Measurements from ENCODE around the gene ENKD1.

DNA sequence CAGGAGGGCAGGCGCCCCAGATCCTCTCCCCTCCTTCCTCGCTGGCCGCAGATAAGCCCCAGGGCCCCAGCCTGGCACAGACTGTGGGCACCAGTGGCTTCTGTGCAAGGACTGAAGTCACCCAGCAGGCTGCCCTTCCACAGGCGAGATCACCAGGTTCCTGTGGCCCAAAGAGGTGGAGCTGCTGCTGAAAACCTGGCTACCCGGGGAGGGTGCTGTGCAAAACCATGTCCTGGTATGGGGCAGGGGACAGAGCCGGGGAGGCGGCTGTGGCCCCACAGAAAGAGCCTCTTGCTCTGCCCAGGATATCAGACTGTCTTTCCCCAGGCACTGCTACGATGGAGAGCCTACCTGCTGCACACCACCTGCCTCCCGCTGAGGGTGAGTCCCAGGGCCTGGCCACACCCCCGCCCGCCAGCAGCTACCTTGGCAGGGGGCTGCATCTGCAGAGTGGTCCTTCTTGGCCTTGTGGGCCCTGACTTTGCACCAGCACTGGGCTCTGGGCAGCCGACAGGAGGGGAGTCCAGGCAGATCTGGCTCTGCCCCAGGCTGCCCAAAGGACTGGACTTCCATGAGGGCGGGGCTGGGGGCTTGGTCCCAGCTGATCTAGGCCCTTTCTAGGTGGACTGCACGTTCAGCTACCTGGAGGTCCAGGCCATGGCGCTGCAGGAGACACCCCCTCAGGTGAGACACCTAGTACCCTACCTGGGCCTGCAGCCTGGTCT lies 21.0 kb downstream of the ENKD1 start:
- TF ChIP-seq POLR2A (IDR thresholded peaks at IDR 0.05; ENCODE audit: low read depth, low read length) (no peak), ESRRA (IDR thresholded peaks at IDR 0.05; ENCODE audit: low read length) (no peak), POLR2AphosphoS5 (IDR thresholded peaks at IDR 0.05; ENCODE audit: low read length) (no peak)
- TF ChIP-seq, protein P1, sequence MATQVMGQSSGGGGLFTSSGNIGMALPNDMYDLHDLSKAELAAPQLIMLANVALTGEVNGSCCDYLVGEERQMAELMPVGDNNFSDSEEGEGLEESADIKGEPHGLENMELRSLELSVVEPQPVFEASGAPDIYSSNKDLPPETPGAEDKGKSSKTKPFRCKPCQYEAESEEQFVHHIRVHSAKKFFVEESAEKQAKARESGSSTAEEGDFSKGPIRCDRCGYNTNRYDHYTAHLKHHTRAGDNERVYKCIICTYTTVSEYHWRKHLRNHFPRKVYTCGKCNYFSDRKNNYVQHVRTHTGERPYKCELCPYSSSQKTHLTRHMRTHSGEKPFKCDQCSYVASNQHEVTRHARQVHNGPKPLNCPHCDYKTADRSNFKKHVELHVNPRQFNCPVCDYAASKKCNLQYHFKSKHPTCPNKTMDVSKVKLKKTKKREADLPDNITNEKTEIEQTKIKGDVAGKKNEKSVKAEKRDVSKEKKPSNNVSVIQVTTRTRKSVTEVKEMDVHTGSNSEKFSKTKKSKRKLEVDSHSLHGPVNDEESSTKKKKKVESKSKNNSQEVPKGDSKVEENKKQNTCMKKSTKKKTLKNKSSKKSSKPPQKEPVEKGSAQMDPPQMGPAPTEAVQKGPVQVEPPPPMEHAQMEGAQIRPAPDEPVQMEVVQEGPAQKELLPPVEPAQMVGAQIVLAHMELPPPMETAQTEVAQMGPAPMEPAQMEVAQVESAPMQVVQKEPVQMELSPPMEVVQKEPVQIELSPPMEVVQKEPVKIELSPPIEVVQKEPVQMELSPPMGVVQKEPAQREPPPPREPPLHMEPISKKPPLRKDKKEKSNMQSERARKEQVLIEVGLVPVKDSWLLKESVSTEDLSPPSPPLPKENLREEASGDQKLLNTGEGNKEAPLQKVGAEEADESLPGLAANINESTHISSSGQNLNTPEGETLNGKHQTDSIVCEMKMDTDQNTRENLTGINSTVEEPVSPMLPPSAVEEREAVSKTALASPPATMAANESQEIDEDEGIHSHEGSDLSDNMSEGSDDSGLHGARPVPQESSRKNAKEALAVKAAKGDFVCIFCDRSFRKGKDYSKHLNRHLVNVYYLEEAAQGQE (IDR thresholded peaks at IDR 0.05; ENCODE audit: low read depth, low read length), result no peak
- TF ChIP-seq, protein P2, sequence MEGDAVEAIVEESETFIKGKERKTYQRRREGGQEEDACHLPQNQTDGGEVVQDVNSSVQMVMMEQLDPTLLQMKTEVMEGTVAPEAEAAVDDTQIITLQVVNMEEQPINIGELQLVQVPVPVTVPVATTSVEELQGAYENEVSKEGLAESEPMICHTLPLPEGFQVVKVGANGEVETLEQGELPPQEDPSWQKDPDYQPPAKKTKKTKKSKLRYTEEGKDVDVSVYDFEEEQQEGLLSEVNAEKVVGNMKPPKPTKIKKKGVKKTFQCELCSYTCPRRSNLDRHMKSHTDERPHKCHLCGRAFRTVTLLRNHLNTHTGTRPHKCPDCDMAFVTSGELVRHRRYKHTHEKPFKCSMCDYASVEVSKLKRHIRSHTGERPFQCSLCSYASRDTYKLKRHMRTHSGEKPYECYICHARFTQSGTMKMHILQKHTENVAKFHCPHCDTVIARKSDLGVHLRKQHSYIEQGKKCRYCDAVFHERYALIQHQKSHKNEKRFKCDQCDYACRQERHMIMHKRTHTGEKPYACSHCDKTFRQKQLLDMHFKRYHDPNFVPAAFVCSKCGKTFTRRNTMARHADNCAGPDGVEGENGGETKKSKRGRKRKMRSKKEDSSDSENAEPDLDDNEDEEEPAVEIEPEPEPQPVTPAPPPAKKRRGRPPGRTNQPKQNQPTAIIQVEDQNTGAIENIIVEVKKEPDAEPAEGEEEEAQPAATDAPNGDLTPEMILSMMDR (IDR thresholded peaks at IDR 0.05 in 2 of 3, conservative IDR thresholded peaks at IDR 0.05 in 1 of 3; ENCODE audit: control insufficient read depth in 2 of 3, extremely low read depth in 1 of 3, insufficient read depth in 1 of 3, low read depth in 3 of 3, low read length in 3 of 3), result no peak
- TF ChIP-seq, protein P3, sequence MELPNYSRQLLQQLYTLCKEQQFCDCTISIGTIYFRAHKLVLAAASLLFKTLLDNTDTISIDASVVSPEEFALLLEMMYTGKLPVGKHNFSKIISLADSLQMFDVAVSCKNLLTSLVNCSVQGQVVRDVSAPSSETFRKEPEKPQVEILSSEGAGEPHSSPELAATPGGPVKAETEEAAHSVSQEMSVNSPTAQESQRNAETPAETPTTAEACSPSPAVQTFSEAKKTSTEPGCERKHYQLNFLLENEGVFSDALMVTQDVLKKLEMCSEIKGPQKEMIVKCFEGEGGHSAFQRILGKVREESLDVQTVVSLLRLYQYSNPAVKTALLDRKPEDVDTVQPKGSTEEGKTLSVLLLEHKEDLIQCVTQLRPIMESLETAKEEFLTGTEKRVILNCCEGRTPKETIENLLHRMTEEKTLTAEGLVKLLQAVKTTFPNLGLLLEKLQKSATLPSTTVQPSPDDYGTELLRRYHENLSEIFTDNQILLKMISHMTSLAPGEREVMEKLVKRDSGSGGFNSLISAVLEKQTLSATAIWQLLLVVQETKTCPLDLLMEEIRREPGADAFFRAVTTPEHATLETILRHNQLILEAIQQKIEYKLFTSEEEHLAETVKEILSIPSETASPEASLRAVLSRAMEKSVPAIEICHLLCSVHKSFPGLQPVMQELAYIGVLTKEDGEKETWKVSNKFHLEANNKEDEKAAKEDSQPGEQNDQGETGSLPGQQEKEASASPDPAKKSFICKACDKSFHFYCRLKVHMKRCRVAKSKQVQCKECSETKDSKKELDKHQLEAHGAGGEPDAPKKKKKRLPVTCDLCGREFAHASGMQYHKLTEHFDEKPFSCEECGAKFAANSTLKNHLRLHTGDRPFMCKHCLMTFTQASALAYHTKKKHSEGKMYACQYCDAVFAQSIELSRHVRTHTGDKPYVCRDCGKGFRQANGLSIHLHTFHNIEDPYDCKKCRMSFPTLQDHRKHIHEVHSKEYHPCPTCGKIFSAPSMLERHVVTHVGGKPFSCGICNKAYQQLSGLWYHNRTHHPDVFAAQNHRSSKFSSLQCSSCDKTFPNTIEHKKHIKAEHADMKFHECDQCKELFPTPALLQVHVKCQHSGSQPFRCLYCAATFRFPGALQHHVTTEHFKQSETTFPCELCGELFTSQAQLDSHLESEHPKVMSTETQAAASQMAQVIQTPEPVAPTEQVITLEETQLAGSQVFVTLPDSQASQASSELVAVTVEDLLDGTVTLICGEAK (IDR thresholded peaks at IDR 0.05; ENCODE audit: borderline replicate concordance), result no peak

All from GM12878 (cell line).